SHP77 (cell line): Measurements from ENCODE around the gene PEX5L.
"Not testable (repeated sequence)": the region's sequence is repeated elsewhere in the genome, so short reads cannot be mapped to it uniquely, and the experiment has no call there.

Experiments
- DNase-seq, 2 experiments: peaks; one replicate each; lab custom pipeline; 2025; lab: John Stamatoyannopoulos, UW

Gene PEX5L

DNA sequence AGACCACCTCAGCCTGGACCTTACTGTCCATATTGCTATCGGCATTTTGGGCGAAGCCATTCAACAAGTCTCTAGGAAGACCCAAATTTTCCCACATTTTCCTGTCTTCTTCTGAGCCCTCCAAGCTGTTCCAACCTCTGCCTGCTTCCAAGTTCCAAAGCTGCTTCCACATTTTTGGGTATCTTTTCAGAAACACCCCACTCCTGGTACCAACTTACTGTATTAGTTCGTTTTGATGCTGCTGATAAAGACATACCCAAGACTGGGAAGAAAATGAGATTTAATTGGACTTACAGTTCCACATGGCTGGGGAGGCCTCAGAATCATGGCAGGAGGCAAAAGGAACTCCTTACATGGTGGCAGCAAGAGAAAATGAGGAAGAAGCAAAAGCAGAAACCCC is 28.4 kb downstream of the PEX5L start:
- DNase-seq = not testable (repeated sequence)

GRCh38 chr3:180004542-180004941 is 32.2 kb downstream of the PEX5L start:
- DNase-seq = no peak

DNA sequence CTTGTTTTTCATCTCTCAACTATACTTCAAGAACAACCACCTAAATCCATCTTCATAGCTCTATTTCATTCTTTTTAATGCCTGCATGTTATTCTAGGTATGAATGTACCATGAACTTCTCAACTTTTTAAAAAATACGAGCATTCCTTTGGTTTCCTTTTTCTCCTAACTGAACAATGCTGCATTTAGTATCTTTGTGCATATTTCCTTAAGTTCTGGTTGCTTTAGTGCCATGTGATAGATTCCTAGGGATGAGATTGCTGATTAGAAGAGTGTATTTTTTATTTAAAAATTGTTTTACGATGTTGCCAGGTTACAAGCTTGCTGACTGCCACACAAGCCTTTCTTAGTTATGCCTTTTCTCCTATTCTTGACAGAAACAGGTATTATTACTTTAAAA is 34.7 kb downstream of the PEX5L start:
- no peak for DNase-seq

DNA sequence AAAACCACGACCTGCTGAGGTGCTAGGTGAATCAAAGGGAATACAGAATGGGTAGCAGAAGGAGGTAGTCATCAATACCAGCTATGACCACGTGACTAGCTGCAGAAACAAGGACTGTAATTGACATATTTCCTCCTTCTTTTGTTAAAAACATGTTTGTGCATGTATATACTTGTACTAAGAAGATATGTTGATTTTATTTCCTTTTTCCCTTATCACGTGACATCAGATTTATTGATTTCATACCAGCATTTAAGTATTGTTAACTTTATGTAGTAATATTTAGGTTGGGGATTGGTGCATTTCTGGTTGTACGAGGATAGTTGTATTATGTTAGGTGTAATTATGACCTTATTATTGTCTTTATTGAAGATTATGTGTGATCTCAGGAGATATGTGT is 36.2 kb downstream of the PEX5L start:
- DNase-seq = no peak

GRCh38 chr3:179995406-179995805 is 41.3 kb downstream of the PEX5L start:
- no peak for DNase-seq

GRCh38 chr3:179991883-179992282 is 44.9 kb downstream of the PEX5L start:
- DNase-seq = no peak

DNA sequence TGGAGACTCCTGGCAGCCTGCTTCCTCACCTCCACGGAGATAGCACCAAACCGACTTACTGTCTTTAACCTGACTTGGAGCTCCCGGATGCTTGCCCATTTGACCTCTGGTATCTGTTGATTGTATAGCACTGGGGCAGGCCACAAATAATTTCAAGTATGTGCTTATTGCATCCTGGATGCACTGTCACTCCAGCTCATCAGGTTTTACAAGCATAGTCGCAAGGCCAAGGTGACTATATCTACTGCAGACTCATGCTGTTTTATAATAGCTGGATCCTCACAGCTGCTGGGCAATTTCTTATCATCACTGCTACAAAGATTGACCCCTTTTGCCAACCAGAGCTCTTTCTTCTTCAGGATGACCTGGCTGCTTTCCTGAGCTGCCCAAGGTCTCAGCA is 45.6 kb downstream of the PEX5L start:
- DNase-seq = no peak

- no peak for DNase-seq
These were observed 55.1 kb downstream of the PEX5L start for GRCh38 chr3:179981646-179982045.

DNA sequence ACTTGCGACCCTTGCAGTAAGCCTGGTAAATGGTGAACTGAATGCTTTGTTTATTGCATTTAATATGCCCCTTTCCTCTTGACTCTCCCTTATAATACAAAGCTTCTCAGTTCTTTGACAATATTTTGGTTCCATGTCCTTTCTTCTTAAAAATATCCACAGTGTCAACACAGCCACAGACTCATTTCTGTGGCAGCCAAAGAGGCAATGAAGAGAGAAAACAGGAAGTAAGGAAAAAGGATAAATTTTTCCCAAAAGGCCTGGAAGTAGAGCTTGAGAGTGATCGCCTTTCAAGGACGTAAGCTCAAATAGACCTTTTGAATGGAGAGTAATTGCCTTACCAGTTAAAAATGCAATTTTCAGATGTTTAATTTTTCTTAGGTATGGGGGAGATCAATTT is 59.4 kb downstream of the PEX5L start:
- no peak for DNase-seq

DNA sequence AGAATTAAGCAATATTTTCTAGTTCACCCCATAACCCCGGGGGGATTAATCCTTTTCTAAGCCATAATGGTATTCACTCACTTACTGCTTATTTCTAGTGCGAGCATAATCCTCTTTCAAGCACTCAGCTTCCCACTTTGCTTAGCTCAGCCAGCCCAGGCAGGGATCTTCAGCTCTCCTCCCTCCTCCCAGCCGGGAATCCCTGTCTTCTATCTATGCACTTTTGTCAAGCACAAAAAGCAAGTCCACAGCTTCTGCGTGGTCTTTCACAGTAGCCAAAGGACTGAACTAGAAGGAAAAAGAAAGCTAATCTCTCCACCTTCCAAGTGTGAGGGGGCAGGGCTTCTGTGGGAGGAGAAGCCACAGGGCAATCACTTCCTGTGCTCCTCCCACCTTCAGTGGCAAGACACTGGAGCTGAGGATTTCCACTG is 62.8 kb downstream of the PEX5L start:
- DNase-seq = no peak

GRCh38 chr3:179972881-179973423 is 63.8 kb downstream of the PEX5L start:
- DNase-seq = no peak

DNA sequence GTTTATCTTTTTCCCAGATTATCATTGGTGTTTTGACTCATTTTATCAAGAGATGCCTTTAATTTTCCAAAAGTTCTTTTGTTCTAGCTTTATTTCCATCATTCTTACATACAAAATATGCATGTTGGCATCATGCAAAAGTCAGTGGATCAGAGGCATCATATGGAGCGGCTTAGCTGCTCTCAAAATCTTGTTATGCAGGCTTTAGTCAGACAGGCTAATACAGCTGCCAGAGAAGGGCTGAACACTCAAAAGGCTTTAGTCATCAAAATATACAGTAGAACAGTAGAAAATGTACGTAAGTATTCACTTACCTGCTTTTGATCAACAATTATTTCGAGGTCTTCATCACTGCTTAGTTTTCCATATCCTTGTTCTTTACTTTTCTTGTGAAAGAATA is 65.5 kb downstream of the PEX5L start:
- DNase-seq = peak; percentile 30 to 47

- no peak for DNase-seq
These were observed 66.0 kb downstream of the PEX5L start for GRCh38 chr3:179970746-179971145.

DNA sequence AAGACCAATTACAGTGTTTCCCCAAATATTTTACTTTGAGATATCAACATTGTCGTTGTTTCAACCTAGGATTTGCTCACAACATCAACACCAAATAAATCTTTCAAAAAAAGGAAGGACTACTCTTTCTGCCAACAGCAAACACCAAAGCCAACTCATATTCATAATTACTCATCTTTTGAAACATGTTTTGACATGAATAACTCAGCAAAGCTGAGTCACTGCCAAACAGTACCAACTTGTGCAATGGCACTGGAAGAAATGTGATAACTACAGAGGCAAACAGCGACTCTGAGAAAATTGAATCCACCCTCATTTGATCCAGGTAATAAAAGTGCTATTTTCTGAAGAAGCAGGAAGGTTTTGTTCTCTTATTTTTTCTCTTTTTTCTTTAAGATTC is 67.2 kb downstream of the PEX5L start:
- DNase-seq = peak; percentile 35 to 51

- DNase-seq = no peak
These were observed 69.1 kb downstream of the PEX5L start for GRCh38 chr3:179967622-179968021.

- no peak for DNase-seq
These were observed 71.8 kb downstream of the PEX5L start for GRCh38 chr3:179964890-179965289.

- DNase-seq = peak; percentile 17 to 24
These were observed 73.9 kb downstream of the PEX5L start for GRCh38 chr3:179962629-179963387.

GRCh38 chr3:179961703-179962078 is 75.0 kb downstream of the PEX5L start:
- DNase-seq = peak; percentile 87 to 88

- no peak for DNase-seq
These were observed 75.5 kb downstream of the PEX5L start for GRCh38 chr3:179961071-179961702.

DNA sequence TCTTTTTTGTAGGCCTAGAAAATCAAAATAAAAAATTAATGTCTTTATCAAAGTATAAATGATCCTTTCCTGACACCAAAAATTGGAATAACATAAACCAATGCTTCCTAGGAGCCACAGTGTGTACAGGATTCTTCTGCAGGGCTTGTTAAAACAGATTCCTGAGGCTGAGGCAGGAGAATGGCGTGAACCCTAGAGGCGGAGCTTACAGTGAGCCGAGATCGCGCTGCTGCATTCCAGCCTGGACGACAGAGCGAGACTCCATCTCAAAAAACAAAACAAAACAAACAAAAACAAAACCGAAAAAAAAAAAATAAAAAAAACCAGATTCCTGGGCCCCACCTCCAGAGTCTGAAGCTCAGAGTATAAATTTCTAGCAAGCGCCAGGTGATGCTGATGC is 78.0 kb downstream of the PEX5L start:
- peak; percentile 37 to 66 for DNase-seq

GRCh38 chr3:179958143-179958542 is 78.6 kb downstream of the PEX5L start:
- peak in 1 of 2 experiments; percentile 12 for DNase-seq

DNA sequence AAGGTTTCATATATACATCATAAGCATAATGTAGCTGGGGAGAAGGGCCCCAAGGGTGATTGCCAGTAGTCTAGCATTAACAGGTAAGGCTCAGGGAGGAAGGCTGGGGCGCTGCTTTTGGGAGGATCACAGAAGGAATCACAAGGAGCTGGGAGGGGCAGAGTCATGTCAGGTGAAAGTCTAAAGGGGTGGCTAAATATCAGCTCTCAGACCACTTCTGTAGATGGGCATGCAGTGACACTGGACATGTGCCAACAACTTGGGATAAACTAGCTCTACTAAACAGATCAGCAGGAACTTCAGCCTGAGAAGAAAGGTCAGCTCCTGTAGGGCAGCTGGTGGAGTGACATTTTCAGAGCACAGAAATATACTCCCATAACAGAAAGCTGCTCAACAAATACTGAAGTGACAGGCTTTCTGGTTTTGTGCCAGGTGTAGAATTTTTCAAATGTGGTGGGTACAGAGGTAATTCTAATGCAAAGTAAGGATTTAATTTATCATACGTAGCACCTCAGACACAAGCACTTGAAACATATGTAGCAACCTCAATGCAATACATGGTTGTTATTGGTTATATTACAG is 79.4 kb downstream of the PEX5L start:
- DNase-seq = peak; percentile 90 to 91

GRCh38 chr3:179956416-179956830 is 80.3 kb downstream of the PEX5L start:
- DNase-seq = peak in 1 of 2 experiments; percentile 30
